T-helper 2 cell (primary cell): Measurements from ENCODE around the gene VBP1.
A peak's percentile ranks its signal among the peaks of the same experiment; 100 is the strongest.
"Not testable (repeated sequence)": the region's sequence is repeated elsewhere in the genome, so short reads cannot be mapped to it uniquely, and the experiment has no call there.

ENCODE experiments used
- DNase-seq, 5 experiments: peaks; one replicate each; pipeline versions ENCODE4 v3.0.0 to v3.0.0-alpha.2; 2012 to 2022
- total RNA-seq, 2 donors: gene quantifications; one replicate each; lab custom pipeline; 2026; lab: John Stamatoyannopoulos, UW

Gene VBP1
- total RNA-seq, result 22.8 to 39.8 reads per million in 2 donors

DNA sequence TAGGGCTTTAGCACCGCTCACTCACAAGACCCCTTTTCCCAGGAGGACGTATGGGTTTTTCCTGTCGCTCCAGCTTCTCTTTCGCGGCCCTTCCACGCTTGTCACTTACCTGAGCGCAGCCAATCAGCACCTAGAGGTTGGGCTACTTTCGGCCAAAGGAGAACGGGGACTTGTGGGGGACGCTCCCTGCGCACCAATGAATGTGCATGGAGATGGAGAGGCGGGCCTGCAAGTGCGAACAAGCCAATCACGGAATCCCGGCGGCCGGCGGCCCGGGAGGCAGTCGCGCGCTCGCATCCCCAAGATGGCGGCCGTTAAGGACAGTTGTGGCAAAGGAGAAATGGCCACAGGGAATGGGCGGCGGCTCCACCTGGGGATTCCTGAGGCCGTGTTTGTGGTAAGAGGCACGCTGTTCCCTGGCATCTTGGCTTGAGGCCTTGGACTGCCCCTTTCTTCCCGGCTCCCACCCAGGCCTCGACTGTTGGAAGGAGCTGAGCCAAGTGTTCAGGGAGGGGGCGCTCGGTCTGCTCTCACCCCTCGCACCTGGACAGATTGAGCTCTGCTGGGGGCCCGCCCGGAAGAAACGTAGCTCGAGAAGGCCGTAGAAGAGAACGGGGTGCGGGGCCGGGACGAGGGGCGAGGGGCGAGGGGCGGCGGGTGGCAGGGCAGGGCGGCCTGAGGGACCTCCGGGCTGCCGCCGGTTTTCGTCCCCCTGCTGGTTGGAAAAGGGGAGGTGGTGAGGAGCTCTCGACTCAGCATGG is at the start of gene VBP1:
Gene VBP1 (plus strand): TSS at position 282 of the 761 bp plus-strand sequence. CDS start 23 bp downstream, at position 305.
- DNase-seq, result peak; percentile 66 to 97 (median 80)

- DNase-seq, result no peak
These were observed 46.4 kb upstream of the VBP1 start for GRCh38 chrX:155169881-155170280.

GRCh38 chrX:155179346-155179997 is 36.8 kb upstream of the VBP1 start:
- no peak for DNase-seq

DNA sequence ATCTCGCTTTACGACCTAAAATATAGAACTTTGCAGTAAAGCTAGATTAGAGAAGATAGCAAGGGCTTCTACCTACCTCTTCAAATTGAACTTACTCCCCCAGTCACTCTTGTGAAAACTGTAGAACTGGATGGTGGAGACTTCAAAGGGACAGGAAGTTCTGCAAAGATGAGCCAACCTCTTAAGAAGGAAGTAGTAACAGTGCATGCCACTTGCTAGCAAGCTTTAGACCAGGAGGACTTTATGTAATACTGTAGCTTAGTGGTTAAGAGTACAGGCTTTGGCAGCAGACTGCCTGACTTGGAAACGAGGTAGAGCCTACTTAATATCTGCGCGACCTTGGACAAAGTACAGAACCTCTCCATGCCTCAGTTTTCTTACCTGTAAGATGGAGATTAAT is 27.5 kb upstream of the VBP1 start:
- DNase-seq, result peak in 2 of 5 experiments; percentile 48 to 90

DNA sequence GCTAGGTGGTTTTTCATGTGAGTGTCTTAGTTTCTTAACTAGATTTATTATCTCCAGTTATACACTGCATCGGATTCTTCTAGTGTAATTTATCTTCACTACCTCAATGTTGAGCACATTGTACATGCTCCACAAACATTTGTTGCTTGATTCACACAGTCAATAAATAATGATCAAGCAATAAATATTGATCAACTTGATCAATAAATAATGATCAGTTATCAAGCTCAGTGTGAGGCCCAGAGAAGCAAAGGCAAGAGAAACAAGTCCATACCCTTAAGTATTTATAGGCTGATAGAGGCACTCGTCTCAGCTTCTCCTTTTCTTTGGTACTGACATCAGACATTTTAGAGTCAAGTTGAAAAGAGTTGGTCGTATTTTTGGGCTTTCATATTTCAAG is 5.1 kb upstream of the VBP1 start:
- no peak for DNase-seq

DNA sequence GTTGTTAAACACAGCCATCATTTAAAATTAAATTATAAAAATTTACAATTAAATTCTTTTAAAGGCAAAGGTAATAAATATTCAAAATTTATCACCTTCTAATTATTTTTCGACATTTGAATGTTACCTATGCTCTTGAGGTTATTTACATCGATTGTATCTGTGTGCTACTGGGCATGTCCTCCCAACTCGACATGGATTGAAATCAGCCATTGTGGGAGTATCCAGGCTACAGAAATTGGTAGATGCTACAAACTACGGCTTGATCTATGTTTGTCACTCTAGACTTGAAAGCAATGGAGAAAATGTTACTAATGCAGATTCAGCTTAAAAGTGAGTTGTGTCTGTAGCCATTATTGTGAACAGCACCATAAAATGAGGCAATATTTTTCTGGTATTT is 2.5 kb upstream of the VBP1 start:
- no peak for DNase-seq

DNA sequence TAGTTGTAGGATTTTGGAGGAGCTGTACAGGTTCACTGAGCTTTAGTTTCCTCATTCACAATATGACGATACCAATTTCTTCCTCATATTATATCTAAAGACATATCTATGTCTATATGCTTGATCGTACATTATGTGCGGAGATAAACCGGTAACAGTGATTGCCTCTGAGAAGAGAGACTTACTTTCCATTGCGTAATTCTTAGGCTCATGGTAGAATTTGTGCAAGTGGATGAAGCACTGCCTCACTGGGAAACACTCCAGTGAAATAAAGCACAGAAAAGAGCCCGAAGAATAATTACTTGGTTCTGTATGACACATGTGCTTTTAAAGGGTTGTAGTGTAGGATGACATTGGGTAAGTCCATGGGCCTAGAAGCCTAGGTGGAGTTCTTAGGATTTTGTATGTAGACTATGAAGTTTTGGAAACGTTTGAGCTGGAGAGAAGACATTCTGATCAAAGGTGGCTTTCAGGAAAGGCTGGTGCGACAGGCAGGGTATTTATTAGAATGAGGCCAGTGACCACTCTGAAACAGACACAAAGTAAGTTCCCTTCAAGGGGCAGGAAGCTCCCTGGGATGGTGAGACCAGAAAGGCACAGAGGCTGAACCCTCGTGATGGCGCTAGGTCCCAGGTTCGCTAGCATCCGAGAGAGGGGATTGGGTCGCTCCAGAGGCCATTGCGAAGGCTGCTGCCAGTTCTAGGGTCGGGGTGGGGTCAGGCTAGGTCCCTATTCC is 649 bp upstream of the VBP1 start:
- no peak for DNase-seq

DNA sequence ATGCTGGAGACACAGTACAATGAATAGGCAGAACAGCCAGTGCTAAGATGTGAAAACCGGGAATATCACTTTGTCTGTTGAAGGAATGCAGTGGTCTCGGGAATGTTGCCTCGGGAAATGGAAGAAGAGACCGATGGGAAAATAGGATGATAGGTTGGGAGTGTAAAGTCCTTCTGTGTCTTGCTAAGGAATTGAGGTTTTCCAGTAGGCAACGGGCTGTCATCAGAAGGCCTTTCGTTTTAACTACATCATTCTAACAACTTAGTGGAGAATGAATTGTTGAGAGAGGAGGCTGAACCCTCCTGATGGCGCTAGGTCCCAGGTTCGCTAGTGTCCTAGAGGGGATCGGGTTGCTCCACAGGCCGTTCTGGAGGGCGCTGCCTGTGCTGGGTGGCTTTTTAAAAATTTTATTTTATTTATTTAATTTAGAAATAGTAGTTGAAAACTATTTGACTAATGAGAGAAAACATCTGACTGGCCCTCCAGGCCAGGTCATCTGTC is 730 bp downstream of the VBP1 start:
- peak in 1 of 5 experiments; percentile 7 for DNase-seq

GRCh38 chrX:155218777-155219176 is 2.5 kb downstream of the VBP1 start:
- DNase-seq, result no peak

- DNase-seq, result no peak
These were observed 5.1 kb downstream of the VBP1 start for GRCh38 chrX:155221351-155221750.

DNA sequence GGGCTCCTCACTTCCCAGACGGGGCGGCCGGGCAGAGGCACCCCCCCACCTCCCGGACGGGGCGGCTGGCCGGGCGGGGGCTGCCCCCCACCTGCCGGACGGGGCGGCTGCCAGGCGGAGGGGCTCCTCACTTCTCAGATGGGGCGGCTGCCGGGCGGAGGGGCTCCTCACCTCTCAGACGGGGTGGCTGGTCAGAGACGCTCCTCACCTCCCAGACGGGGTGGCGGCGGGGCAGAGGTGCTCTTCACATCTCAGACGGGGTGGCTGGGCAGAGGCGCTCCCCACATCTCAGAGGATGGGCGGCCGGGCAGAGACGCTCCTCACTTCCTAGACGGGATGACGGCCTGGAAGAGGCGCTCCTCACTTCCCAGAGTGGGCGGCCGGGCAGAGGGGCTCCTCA is 7.5 kb downstream of the VBP1 start:
- DNase-seq, result not testable (repeated sequence)

GRCh38 chrX:155225774-155226173 is 9.5 kb downstream of the VBP1 start:
- no peak for DNase-seq

- peak in 1 of 5 experiments; percentile 6 for DNase-seq
These were observed 14.9 kb downstream of the VBP1 start for GRCh38 chrX:155231163-155231562.

GRCh38 chrX:155235891-155236290 is 19.6 kb downstream of the VBP1 start:
- DNase-seq, result no peak

GRCh38 chrX:155237719-155238118 is 21.5 kb downstream of the VBP1 start:
- no peak for DNase-seq

DNA sequence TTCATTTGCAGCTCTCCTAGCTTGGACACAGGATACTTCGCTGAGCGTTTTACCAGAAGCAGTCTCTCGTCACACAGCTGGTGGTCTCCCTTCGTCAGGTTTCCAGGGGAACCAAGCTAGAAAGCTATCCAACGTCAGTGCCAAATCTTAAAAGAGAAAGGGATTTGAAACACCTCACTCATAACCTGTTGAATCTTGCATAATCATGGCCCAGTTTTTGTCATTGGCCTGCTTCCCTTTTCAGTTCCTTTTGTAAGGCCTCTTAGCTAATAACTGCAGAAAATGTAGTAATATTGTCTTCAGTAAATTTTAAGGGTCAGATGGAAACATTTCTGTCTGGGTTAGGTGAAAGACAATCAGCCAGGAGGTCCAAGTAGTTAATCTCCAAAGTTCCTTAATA is 26.0 kb downstream of the VBP1 start:
- no peak for DNase-seq

GRCh38 chrX:155246748-155247147 is 30.5 kb downstream of the VBP1 start:
- no peak for DNase-seq

DNA sequence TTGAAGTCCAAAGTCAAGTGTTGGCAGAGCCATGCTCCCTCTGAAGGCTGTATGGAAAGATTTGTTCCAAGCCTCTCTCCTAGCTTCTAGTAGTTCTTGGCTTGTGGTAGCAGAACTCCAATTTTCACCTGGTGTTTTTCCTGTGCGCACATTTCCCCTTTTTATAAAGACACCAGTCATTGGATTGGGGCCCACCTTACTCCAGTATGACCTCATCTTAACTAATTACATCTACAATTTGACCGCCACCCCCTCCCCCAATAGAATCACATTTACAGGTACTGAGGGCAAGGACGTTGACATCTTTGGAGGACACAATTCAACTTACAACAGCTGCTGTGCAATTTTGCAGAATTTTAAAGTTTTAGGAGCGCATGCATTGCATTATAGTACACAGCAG is 31.2 kb downstream of the VBP1 start:
- DNase-seq, result no peak

- no peak for DNase-seq
These were observed 35.1 kb downstream of the VBP1 start for GRCh38 chrX:155251391-155251790.

DNA sequence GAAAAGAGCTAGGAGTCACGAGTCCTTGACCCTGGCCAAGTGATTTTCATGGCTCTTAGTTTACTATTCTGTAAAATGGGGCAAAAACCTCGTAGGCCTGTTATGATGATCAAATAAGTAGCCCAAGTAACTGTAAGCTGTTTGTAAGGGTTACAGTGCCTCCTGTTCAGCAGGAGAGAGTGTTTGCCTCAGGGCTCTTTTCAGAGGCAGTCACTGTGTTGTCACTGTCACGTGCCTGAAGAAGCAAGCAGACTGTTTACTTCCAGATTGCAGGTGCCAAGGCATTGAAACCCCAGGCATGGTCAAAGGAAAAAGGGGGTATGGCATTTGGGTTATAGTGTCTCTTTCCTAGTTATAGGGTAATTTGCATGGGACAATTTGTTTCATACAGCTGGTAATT is 43.5 kb downstream of the VBP1 start:
- no peak for DNase-seq

DNA sequence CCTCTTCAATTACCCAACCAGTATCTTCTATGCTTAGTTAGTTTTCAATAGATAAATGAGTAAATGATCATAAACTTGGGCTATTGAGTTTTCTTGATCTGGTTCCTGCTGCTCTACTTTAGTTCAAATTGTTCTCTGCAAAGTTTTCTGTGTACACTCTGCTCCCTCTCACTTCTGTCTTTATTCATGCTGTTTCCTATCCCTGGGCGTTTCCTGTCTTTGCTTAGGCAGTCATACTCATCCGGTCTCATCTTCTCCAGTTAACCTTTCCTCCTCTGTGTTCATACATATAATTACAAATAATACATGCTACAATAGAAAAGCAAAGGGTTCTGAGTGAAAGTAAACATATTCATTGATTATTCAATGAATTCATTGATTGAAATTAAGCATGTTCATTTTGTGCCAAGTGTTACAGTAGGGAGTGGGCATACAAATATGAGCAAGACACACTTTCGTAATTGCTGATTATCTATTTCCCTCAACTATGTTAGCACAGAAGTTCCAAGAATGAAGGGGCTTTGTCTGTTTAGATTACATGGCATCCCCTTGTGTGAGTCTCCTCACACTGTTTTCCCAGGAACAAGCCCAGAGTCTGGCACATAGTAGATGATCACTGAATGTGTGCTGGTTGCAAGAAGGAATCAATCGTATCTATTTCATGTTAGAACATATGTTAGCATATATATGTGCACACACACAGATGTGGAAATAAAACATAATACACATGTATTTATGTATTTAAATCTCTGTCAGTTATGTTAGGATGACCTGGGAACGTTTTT is 46.9 kb downstream of the VBP1 start:
- peak in 1 of 5 experiments; percentile 37 for DNase-seq

- peak; percentile 21 to 88 (median 58) for DNase-seq
These were observed 47.8 kb downstream of the VBP1 start, which contains the start of gene RAB39B for GRCh38 chrX:155263854-155264628. Gene RAB39B (minus strand): TSS chrX:155264491. CDS start chrX:155264288, 203 bp downstream.
